Eye (tissue), 1 donor: ENCODE results near the gene APOF.
"Not testable (repeated sequence)": the region's sequence is repeated elsewhere in the genome, so short reads cannot be mapped to it uniquely, and the experiment has no call there.

ENCODE experiments used
- DNase-seq: peaks from one replicate; pipeline ENCODE4 v3.0.0-alpha.2; 2015

The APOF gene

GRCh38 chr12:56362130-56363059, at the start of gene APOF:
Gene APOF, minus strand, starts transcription at chr12:56362857. Its CDS starts 112 bp downstream, at chr12:56362745.
- DNase-seq, result no peak

- DNase-seq, result peak; percentile 22
Observed at GRCh38 chr12:56411781-56412639, 49.4 kb upstream of the APOF start.

- DNase-seq, result no peak
Observed at GRCh38 chr12:56410768-56411167, 48.1 kb upstream of the APOF start.

GRCh38 chr12:56408799-56409417, 46.3 kb upstream of the APOF start:
- no peak for DNase-seq

- not testable (repeated sequence) for DNase-seq
Observed at GRCh38 chr12:56404227-56404626, 41.6 kb upstream of the APOF start.

- not testable (repeated sequence) for DNase-seq
Observed at GRCh38 chr12:56401612-56402011, 39.0 kb upstream of the APOF start.

GRCh38 chr12:56401125-56401524, 38.5 kb upstream of the APOF start:
- not testable (repeated sequence) for DNase-seq

- not testable (repeated sequence) for DNase-seq
Observed at GRCh38 chr12:56399466-56399865, 36.8 kb upstream of the APOF start.

- DNase-seq, result no peak
Observed at GRCh38 chr12:56398324-56398723, 35.7 kb upstream of the APOF start.

- DNase-seq, result no peak
Observed at GRCh38 chr12:56392331-56392730, 29.7 kb upstream of the APOF start.

- no peak for DNase-seq
Observed at GRCh38 chr12:56391721-56392120, 29.1 kb upstream of the APOF start.

GRCh38 chr12:56389412-56389811, 26.8 kb upstream of the APOF start:
- DNase-seq, result no peak

- peak; percentile 21 for DNase-seq
Observed at GRCh38 chr12:56387152-56387736, 24.6 kb upstream of the APOF start.

- no peak for DNase-seq
Observed at GRCh38 chr12:56385873-56386272, 23.2 kb upstream of the APOF start.

GRCh38 chr12:56382611-56383010, 20.0 kb upstream of the APOF start:
- no peak for DNase-seq

- no peak for DNase-seq
Observed at GRCh38 chr12:56377989-56378316, 15.3 kb upstream of the APOF start.

GRCh38 chr12:56377310-56377988, 14.8 kb upstream of the APOF start:
- DNase-seq, result no peak

GRCh38 chr12:56375598-56376434, 13.2 kb upstream of the APOF start:
- DNase-seq, result no peak

- DNase-seq, result no peak
Observed at GRCh38 chr12:56374726-56375597, 12.3 kb upstream of the APOF start.

GRCh38 chr12:56373515-56373914, 10.9 kb upstream of the APOF start:
- no peak for DNase-seq
